SU-DHL-6 (cell line): ENCODE data around the gene APBA2.

Source experiments
- EZH2phosphoT487 ChIP-seq: fragments of 200-600 bp; sonication (generic), shearing (Covaris generic); conservative IDR thresholded peaks from 2 replicates; pipeline ENCODE4 v1.6.1; 2018; ENCODE audit warnings: mild to moderate bottlenecking, antibody characterized with exemption, low read length, moderate library complexity, mixed read lengths
- TF ChIP-seq, protein P1 (sequence below): fragments of 200-600 bp; sonication (generic); IDR thresholded peaks from one replicate; pipeline ENCODE4 v1.5.1; 2017; ENCODE audit warnings: antibody characterized with exemption, mild to moderate bottlenecking, low read length, moderate library complexity; ENCODE audit not compliant: insufficient read depth, poor library complexity, severe bottlenecking

DNA sequence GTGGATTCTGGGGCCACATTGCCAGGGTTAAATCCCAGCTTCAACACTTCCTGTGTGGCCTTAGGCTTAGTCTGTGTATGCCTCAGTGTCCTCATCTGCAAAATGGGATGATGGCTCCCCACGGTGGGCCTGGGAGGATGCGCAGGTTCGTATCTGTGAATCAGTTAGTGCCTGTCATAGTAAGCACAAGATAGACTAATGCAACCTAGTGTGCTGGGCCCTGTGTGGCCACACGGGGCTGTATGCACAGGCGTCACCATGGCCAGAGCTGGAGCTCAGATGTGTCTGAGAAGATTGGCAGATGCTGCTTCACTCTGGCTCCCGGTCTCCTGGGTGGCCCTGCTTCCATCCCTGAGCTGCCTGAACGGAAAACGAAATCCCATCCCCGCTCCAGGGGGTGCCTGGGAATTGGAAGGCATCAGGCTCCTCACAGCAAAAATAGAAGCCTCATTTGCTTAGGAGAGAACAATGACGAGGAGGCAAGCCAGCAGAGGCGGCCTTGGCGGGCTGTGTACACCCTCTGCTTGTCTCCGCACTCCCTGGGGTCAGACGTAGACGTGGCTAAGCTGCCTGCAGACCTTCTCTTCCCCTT, 103.6 kb downstream of the APBA2 start:
- TF ChIP-seq, protein P1, sequence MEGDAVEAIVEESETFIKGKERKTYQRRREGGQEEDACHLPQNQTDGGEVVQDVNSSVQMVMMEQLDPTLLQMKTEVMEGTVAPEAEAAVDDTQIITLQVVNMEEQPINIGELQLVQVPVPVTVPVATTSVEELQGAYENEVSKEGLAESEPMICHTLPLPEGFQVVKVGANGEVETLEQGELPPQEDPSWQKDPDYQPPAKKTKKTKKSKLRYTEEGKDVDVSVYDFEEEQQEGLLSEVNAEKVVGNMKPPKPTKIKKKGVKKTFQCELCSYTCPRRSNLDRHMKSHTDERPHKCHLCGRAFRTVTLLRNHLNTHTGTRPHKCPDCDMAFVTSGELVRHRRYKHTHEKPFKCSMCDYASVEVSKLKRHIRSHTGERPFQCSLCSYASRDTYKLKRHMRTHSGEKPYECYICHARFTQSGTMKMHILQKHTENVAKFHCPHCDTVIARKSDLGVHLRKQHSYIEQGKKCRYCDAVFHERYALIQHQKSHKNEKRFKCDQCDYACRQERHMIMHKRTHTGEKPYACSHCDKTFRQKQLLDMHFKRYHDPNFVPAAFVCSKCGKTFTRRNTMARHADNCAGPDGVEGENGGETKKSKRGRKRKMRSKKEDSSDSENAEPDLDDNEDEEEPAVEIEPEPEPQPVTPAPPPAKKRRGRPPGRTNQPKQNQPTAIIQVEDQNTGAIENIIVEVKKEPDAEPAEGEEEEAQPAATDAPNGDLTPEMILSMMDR, result no peak
- TF ChIP-seq EZH2phosphoT487, result no peak
